Measurements from ENCODE around the gene NRXN3.

NRXN3 gene

DNA sequence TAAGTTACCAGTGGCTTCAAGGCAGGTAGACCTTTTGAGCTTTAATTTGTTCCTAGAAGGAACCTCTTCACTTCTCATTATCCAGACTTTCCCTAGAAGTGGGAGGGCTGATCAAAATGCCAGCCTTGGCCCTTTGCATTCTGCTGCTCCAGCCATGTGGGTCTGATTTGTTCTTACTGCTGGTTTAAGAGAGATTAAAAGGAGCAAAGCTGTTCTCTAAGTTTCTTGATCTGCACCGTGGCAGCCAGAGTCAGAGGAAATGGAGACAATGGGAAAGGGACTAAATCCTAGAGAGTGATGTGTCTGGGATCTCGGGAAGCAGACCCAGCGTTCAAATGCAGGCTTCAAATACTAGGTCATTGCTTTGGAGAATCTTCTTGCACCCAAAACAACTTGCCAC, 1281.4 kb downstream of the NRXN3 start:
- DNase-seq = no peak

DNA sequence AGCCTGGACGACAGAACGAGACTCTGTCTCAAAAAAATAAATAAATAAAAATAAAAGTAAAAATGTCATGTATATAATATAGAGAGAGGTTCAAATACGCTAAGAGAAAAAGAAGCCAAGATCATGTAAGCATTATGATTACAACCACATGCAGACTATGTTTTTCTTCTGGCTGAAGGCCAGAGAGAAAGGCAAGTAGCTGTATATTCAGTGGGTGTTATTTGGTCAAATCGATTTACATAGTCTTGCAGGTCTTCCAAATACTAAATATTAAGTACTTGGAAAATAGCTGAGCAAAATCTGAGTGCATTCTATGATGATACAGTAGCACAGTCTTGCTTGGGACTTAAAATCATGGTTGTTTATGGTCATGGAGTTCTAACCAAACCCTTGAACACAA, 1283.1 kb downstream of the NRXN3 start:
- no peak for DNase-seq

DNA sequence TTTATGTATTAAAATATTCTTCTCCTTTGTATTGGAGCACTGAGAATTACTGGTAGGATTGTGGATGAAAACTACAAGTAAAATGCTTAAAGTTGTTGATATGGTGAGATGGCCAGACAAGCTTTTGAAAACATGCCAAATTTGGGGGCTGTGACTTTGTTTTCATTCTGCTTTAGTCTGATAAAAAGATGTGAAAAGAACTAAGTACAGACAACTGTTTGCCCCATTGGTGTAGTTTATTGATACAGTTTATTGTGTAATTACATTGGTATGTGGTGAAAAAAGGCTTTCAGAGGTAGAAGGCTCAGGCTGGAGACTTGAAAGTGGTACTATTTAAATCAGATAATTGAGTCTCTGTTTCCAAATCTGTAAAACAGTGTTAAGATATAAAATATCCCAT, 1294.3 kb downstream of the NRXN3 start:
- DNase-seq = no peak

DNA sequence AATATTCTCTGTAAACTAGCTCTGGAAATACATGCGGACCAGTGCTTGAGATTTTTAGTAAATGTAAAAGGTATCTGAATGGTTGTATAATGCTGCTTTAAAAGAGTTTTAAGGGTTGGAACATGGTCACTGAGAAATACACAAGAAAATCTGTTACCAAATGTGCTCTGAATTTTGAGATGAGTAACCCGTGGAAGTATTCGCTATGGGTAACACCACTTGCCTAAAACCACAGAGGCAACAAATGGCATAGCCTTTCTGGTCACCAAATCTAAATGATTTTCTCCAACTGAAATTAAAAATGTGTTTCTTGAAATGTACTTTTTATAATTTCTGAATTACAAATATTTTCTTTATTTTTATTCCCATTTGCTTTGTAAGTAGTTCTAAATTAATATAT, 1295.5 kb downstream of the NRXN3 start:
- no peak for DNase-seq

DNA sequence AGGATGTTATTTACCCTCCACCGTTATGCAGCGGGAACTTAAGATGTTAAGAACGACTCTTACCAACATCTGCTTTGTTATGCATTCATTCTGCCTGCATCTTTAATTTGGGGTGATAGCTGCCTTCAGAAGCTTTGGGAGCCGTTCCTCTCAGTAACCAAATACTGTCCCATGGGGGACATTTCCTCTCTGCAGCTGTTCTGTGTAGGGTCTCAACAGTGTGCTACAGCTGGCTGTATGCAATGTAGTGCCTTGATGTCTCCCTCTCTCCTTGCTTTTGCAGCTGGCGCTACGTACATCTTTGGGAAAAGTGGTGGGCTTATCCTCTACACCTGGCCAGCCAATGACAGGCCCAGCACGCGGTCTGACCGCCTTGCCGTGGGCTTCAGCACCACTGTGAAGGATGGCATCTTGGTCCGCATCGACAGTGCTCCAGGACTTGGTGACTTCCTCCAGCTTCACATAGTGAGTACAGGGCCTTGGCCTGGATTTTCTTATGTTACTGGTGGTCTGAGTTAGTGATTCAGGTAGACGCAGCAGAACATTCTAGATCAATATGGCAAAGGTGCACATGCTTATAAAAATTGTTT, 1296.9 kb downstream of the NRXN3 start:
- no peak for DNase-seq

DNA sequence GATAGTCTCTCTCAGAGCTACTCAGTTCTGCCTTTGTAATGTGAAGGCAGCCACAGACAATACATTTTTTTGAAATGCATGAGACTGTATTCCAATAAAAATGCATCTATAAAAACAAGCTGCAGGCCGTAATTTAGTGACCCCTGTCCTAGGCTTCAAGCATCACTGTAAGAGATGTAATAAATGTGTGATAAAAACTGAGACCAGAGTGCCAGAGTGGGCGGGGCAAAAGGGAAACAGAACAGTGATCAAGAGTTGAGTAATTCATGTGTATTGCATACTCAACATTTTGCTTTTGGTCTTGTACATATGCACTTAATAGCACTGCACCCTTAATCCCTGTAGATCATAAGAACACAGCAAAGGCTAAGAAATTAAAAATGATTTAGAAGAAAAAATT, 1297.7 kb downstream of the NRXN3 start:
- no peak for DNase-seq

DNA sequence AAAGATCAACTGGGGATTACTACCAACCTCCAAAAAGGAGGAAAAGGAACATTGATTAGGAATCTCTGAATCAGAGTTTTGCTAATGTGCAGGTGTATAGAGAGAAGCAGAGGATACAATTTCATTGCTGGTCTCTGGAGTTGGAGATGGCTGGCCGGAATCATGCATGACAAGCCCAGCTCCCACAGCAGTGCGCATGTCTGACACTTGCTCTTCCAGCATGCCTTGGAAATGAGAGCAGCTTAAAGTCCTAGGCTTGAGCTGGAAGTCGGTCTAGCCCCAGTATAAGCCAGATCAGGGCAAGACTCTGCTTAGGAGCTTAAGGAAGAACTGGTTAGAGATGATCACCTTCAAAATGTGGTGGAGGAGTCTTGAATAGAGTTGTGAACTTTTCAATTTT, 1298.3 kb downstream of the NRXN3 start:
- no peak for DNase-seq

DNA sequence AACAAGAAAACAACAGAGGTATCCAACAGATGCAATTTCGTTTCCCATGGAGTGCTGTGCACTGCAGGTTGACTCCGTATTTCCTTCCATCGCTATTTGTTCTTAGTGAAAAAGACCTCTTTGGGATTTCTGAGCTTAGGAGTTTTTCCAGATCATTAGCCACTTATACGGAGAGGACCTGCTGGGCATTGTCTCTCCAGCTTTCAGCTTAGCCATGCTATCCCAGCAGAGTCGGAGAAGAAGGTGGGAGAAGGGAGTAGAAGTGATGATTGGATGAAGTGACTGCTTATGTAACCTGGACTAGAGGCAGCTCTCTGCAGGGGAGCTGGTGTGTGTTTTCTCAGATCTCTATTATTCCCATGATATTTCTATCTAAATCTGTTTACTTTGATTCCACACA, 1303.5 kb downstream of the NRXN3 start:
- no peak for DNase-seq

DNA sequence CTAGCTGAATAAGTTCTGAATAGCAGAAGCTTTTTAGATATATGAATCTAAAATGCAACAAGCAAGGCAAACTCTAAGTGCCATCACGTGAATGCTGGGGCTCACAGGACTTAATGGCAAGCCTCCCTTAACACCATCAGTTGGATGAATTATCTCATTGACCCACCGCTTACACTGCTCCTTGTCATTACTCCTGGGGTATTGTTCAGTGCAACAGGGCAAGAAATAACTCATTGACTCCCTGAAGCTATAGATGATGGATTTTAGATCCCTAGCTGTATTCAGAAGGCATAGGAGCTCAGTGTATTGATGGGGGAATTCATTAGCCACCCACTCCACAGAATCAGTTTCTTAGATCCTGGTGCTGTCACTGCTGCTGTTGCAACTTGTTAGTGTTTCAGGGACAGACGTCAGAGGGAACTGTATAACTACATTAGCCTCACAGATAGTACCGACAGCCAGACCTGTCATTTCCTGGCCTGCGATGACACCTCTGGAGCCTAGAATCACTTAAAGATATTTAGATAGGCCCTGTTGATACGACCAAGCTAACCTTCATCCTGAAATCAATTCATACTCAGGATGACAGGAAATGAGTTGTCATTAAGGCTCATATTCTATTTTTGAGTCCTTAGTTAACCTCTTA, 1305.8 kb downstream of the NRXN3 start:
- no peak for DNase-seq

DNA sequence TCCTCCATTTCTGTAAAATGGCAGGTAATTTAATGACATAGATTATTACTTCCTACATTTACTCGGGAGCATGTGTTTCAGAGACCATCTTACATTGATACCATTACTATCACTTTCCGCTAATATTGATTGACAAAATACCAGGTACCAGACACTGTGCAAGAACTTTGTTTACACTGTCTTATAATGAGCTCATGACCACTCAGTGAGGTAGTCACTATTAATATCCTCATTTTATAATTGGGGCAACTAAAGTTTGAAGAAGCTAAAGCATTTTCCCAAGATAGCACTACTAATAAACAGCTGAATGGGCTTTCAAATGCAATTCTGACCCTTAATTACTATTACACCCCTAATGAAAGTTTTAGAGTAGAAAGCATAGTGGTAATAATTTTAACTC, 1306.4 kb downstream of the NRXN3 start:
- no peak for DNase-seq

DNA sequence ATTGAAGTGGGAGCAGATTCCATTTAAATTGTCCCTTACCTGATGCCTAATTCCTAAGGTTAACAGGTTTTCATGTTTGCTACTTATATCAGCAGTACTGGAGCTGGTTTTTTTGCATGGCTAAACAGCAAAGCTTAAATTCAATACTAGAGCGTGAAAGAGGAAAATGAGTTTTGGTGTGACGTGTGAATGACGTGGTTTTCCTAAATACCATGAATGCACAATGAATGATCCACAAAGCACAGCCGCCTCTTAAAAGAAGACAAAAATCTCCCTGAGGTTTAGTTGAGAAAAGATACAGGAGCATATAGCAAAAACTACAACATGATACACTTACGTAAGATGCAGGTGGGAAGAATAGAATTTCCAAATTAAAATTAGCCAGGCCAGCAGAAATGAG, 1310.0 kb downstream of the NRXN3 start:
- DNase-seq = no peak

DNA sequence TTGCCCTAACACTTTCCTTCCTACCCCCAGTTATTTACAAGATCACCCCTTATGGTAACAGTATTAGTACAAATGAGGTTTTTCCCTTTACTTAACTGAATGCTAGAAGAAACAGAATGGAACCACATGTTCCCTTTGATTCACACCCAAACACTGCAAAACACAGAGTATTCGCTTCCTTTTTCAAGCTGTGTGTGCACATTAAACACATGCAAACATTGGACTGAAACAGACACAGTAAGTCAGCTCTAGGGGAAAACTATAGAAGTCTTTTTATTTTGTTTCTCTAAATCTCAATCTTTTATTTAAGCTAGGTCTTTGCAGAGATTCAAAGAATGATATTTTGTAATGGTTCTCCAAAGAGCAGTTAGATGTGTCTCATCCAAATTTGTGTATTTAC, 1312.7 kb downstream of the NRXN3 start:
- DNase-seq = no peak

DNA sequence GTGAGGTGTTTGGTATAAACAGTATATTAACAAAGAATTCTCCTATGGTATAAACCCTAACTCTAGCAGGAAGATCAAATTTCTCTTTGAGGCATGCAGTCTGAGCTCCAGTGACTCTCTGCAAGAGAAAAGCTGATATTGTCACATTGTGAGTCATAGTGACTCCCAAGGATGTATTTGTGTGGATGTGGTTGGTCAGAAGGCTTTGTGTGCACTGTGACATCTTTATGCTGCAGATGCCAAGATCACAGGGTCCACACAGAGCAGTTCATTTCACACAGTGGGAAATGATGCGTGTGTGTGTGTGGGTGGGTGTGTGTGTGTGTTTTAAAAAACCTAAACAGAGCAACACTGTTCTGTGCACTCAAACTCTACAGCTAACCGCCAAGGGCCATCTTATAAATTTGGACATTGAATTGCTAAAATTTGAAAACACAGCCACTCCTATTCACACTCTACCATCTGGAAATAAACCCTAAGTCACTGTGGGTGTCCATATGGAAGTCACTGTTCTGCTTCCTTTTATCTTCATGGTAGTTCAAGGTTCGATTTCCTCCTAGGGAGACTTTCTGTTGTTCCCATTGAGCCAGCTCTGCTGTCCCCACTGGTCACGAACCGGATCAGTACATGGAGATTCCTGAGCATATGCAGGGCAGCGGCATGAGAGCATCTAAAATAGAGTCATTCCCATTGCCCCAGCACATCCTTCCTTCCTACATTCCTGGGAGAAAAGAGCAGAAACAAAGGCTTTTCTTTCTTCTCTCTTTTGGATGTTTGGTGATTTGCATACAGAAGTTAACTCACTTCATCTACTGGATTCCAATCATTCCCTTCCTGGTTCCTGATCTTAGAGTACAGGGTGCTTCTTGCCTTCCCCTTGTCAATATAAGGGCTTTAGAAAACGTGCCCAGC, 1313.6 kb downstream of the NRXN3 start:
- no peak for DNase-seq

DNA sequence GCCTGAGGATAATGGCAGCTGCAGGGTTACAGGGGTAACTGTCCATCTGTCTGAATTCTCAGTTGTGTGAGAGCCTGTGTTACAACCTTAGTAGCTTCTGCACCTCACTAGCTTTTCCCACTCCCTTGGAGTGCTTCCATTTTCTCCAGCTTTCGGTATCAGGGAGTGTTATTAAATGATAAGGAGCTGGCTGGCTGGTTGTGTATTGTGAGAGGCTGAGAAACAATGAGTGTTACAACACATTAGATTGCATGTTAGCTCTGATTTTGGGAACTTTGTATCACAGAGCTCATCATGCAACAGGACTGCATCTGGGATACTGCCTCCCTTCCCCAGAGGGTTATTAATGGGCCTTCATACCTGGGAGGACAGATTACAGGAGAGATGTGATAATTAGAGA, 1317.5 kb downstream of the NRXN3 start:
- no peak for DNase-seq

DNA sequence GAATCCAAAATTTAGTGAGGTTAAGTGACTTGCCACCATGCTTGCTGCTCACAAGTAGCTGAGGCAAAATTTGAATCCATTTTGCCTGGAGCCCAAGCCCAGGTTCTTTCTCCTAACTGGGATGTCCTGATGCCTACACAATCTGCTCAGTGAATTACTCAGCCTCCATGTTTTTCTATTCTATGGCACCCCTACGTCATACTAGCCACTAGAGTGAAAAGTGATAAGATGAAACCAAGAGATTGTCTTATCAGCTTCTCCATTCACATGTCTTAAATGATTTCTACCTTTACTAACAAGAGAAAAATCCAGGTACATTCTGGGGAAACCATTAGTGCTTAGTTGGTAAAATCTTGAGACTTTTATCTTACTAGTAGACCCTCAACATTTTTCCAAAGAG, 1321.0 kb downstream of the NRXN3 start:
- no peak for DNase-seq

DNA sequence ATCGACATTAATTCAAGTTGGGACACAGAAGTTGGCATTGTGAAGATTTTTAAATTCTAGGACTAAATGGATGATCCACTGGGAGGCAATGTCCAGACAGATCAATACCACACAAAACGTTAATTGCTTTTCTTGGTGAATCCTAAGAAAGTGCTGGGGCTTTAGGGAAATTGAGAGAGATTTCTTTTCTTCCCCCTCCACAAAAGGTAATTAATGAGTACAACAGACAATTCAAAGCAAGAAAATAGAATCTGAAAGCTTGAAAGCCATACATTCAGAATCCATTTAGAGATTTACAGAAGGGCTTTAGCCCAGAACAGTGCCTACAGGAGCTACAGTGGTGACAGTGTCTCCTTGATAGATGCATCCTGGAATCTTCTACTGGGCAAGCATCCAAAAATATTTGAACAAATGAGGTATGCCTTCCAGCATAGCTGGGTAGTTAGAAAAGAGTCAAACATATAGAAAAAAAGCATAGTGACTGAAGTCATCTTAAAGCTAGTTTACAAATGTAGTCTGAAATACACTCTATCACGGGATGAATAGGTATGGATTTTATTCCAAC, 1323.0 kb downstream of the NRXN3 start:
- no peak for DNase-seq

DNA sequence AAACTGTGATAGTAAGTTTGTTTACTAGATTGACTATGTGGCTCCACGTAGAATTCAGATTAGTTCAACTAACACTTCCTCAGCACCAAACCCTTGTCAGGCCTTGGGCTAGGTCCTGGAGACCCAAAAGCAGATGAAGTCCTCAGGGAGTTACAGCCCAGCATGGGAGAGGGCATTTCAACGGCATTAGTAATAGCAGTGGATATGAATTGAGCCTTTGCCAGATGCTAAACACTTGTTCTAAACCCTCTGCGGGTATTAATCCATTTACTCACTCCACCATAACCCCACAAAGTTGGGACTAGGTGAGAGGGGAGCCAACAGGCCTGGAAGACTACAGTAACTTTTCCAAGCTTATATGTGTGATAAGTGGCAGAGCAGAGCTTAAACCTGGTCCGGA, 1326.5 kb downstream of the NRXN3 start:
- DNase-seq = no peak

DNA sequence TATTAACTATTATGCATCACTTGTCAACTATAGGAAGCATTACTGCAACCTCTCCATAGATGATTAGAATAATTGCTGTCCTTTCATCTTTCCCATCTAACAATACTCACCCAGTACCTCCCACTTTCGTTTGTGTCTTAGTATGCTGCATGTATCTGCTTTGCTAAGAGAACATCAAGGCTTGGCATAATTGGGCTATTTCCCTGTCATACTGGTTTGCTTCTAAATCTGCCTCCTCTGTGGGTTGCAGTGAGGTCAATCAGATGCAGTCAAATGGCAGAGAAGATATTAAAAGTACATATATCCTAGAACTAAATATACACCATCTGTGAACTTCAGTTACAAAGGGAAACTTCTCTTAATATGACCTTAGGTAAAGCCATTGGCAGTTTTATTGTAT, 1330.3 kb downstream of the NRXN3 start:
- no peak for DNase-seq

DNA sequence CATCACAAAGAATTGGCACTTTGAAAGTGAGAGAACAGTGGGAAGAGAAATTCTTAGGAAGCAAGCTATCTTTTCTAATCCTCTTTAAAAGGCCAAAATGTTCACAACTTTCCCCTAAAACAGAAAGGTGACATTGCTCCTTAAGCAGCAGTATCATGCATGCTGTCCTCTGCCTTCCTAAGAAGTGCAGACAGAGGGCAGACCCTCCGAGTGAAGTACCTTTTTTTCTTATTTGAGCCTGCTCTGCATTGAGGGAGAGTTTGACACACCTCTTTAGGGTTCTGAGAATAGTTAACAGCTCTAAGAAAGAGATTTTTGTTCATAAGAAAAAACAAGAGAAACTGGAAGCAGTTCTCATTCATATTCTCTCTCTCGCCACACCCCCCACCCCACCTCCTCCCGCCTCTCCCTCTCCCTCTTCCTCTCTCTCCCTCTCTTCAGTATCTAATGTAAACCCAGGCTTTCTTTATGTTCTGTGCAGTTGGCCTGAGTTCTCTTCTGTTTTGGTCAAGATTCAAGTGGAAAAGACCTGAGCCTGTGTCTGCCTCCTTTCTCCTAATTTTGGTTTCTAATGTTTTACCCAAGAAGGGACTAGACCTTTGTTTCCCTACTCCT, 1332.1 kb downstream of the NRXN3 start:
- no peak for DNase-seq

DNA sequence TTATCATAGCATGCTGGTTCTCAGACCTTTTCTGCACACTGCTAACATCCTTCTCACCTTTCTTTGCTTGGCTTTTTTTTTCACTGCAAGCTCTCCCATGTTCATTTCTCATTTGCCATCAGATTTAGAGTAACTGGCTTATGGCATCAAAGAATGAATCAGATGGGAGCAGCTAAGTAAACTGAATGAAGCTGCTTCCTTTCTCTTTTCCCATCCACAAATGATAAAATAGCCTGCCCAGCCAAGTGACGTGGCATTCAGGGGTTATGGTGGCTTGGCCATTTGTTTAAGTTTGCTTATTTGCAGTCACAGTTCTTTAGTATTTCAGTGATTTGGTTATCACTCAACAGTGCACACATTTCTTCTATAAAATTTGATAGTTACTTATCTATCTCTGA, 1332.6 kb downstream of the NRXN3 start:
- DNase-seq = no peak

DNA sequence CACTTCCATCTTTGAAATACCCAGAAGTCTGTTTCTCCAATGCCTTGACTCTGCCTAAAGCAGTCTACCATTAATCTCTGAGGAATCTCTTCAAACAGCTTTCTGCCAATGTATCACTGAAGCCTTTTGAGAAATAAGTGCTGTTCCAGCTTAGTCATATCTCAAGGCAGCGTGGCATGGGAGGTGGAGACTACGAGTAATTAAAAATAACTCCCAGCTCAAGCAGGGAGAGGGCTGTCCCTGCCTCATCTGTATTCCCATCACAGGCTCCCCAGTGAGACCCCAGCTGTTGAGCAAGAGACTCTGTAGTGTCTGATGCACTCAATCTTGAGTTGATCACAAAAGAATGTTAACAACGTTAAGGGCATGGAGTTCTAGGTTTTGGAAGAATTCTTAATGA, 1340.5 kb downstream of the NRXN3 start:
- no peak for DNase-seq

DNA sequence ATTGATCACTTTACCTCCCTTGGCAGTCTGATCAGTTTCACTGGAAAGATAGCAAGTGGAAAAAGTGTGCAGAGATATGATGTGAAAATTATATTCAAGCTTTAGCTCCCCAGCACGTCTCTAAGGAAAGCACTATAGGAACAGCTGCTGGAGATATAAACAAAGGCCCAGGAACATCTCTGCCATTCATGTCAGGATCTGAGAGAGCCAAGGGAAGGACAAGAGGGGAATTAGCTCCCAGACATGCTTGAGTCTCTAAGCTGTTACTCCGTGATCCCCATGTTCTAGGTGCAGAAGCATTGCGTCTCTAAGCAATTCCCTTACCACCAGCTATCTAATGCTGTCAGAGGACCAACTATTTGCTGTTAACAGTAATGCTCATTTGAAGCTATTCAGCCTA, 1341.0 kb downstream of the NRXN3 start:
- DNase-seq = no peak

DNA sequence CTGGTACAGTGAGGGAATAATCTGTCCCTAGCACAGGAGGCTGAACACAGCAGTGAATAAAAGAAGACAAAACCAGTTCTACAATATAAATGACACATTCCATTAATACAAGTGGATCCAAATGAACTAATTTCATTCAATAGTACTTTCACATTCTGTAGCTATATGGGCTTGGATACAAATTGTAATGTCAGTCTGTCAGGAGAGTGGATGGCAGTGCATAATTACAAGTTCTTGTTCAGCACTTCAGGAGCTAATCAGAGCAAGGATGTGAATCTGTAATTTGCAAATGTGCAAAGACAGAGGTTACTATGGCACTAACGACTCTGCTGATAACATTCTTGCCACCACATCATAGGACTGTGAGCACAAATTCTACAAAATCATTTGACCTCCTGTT, 1343.3 kb downstream of the NRXN3 start:
- DNase-seq = no peak

DNA sequence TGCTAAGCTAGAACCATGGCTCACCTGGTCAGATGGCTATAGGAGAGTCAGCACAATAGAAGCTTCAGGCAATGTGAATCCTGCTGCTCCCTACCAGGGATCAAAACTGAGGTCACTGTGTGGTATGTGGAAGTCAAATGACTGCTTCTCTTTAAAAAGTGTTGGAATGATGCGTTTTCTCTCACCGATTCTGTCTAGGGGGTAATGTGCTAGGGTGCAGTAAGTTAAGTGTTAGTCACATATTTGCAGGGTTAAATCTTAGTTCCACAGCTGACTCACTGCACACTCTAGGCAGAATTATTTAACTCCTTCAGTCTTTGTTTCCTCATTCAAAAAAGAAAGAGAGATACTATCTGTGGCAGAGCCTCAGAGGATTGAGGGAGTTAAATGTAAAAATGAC, 1344.5 kb downstream of the NRXN3 start:
- DNase-seq = no peak

Data from stimulated activated CD4-positive, alpha-beta T cell treated with anti-CD3 and anti-CD28 coated beads, Interleukin-4, amount 100 ng/mL, for 24 hours (primary cell).